MM.1S (cell line): ENCODE measurements around the gene EPB41L2.

ENCODE experiments used
- DNase-seq: peaks from one replicate; pipeline ENCODE4 v3.0.0-alpha.2; 2015
- H2AFZ ChIP-seq: fragments of 300-600 bp; sonication (generic); 2 replicates; pipeline ENCODE4 v1.6.0; 2016; ENCODE audit warnings: antibody characterized with exemption, low read length
- H3F3A ChIP-seq: fragments of 300-600 bp; sonication (generic); 2 replicates; pipeline ENCODE4 v1.6.1; 2016; ENCODE audit warnings: mild to moderate bottlenecking, antibody characterized with exemption, low read length, moderate library complexity, mixed read lengths; ENCODE audit not compliant: insufficient read depth
- H3K27ac ChIP-seq: fragments of 300-600 bp; sonication (generic); 2 replicates; pipeline ENCODE4 v1.5.1; 2016; ENCODE audit warnings: mild to moderate bottlenecking, low read length
- H3K27me3 ChIP-seq: fragments of 300-600 bp; sonication (generic); replicated peaks from 2 replicates; pipeline ENCODE4 v1.6.0; 2016; ENCODE audit warnings: low read length; ENCODE audit not compliant: insufficient read depth
- H3K36me3 ChIP-seq: fragments of 300-600 bp; sonication (generic); replicated peaks from 2 replicates; pipeline ENCODE4 v1.6.1; 2016; ENCODE audit warnings: mild to moderate bottlenecking, low read length, mixed read lengths; ENCODE audit not compliant: insufficient read depth
- H3K4me1 ChIP-seq: fragments of 300-600 bp; sonication (generic); 2 replicates; pipeline ENCODE4 v1.6.1; 2016; ENCODE audit warnings: low read length, mixed read lengths
- H3K4me2 ChIP-seq: fragments of 300-600 bp; sonication (generic); 2 replicates; pipeline ENCODE4 v1.6.0; 2016; ENCODE audit warnings: low read depth, low read length
- H3K4me3 ChIP-seq: fragments of 300-600 bp; sonication (generic); 2 replicates; pipeline ENCODE4 v1.5.1; 2016; ENCODE audit warnings: low read length, mixed read lengths
- H3K79me2 ChIP-seq: fragments of 300-600 bp; sonication (generic); 2 replicates; pipeline ENCODE4 v1.6.1; 2016; ENCODE audit warnings: mixed run types, low read length, mixed read lengths
- H3K9ac ChIP-seq: fragments of 300-600 bp; sonication (generic); 2 replicates; pipeline ENCODE4 v1.6.1; 2016; ENCODE audit warnings: low read length, mixed read lengths
- H3K9me2 ChIP-seq: fragments of 300-600 bp; sonication (generic); replicated peaks from 2 replicates; pipeline ENCODE4 v1.6.1; 2016; ENCODE audit warnings: mild to moderate bottlenecking, low read length, mixed read lengths; ENCODE audit not compliant: insufficient read depth
- H3K9me3 ChIP-seq: fragments of 300-600 bp; sonication (generic); replicated peaks from 2 replicates; pipeline ENCODE4 v1.6.1; 2016; ENCODE audit warnings: mild to moderate bottlenecking, low read length, mixed read lengths; ENCODE audit not compliant: insufficient read depth
- H4K20me1 ChIP-seq: fragments of 300-600 bp; sonication (generic); 2 replicates; pipeline ENCODE4 v1.6.1; 2016; ENCODE audit warnings: mild to moderate bottlenecking, low read length, moderate library complexity, mixed read lengths; ENCODE audit not compliant: insufficient read depth
- CTCF ChIP-seq: fragments of 300-600 bp; sonication (generic); IDR thresholded peaks from 2 replicates; pipeline ENCODE4 v1.5.1; 2016; ENCODE audit warnings: antibody characterized with exemption, low read length, mixed read lengths
- EZH2 ChIP-seq: fragments of 300-600 bp; sonication (generic); optimal IDR thresholded peaks from 2 replicates; pipeline ENCODE3; 2017; ENCODE audit warnings: low read depth, mild to moderate bottlenecking, antibody characterized with exemption, low read length, mixed read lengths
- EZH2phosphoT487 ChIP-seq: fragments of 300-600 bp; sonication (generic); IDR thresholded peaks from 2 replicates; pipeline ENCODE4 v1.6.1; 2018; ENCODE audit warnings: antibody characterized with exemption, low read length

EPB41L2 gene

GRCh38 chr6:130825772-130826441 lies 237.1 kb downstream of the EPB41L2 start:
- no peak overlapping the region for H3K9ac ChIP-seq
- TF ChIP-seq EZH2phosphoT487 = no peak
- TF ChIP-seq CTCF = no peak
- no peak for TF ChIP-seq EZH2
- H3K27me3 ChIP-seq = no peaks in the 10 kb centered on the region
- DNase-seq = no peak
- no peak overlapping the region for H2AFZ ChIP-seq
- no peak overlapping the region for H3K4me2 ChIP-seq
- no peaks in the 10 kb centered on the region for H4K20me1 ChIP-seq
- H3K79me2 ChIP-seq = no peaks in the 10 kb centered on the region
- no peaks in the 10 kb centered on the region for H3K9me3 ChIP-seq
- H3K9me2 ChIP-seq = no peaks in the 10 kb centered on the region
- no peak overlapping the region for H3K4me3 ChIP-seq
- no peak overlapping the region for H3K27ac ChIP-seq
- no peaks in the 10 kb centered on the region for H3K4me1 ChIP-seq
- H3F3A ChIP-seq = no peaks in the 10 kb centered on the region
- no peaks in the 10 kb centered on the region for H3K36me3 ChIP-seq

- no peaks in the 10 kb centered on the region for H3K79me2 ChIP-seq
- H3K9me2 ChIP-seq = no peaks in the 10 kb centered on the region
- no peaks in the 10 kb centered on the region for H3K27me3 ChIP-seq
- no peak for DNase-seq
- H3K4me1 ChIP-seq = no peaks in the 10 kb centered on the region
- H3K9me3 ChIP-seq = no peaks in the 10 kb centered on the region
- no peak overlapping the region for H2AFZ ChIP-seq
- H3K4me2 ChIP-seq = no peak overlapping the region
- no peak overlapping the region for H3K27ac ChIP-seq
- no peak overlapping the region for H3K4me3 ChIP-seq
- H4K20me1 ChIP-seq = no peaks in the 10 kb centered on the region
- TF ChIP-seq CTCF = no peak
- no peaks in the 10 kb centered on the region for H3F3A ChIP-seq
- H3K36me3 ChIP-seq = no peaks in the 10 kb centered on the region
- no peak overlapping the region for H3K9ac ChIP-seq
Observed at GRCh38 chr6:130824978-130825694, 237.9 kb downstream of the EPB41L2 start.

- Histone ChIP-seq H2AFZ (no peak overlapping the region), H3K4me1 (no peaks in the 10 kb centered on the region), H4K20me1 (no peaks in the 10 kb centered on the region), H3K79me2 (no peaks in the 10 kb centered on the region), H3K4me2 (no peak overlapping the region), H3K9me3 (no peaks in the 10 kb centered on the region), H3K27ac (no peak overlapping the region), H3K27me3 (no peaks in the 10 kb centered on the region), H3K9me2 (no peaks in the 10 kb centered on the region), H3F3A (no peaks in the 10 kb centered on the region), H3K36me3 (no peaks in the 10 kb centered on the region), H3K4me3 (no peak overlapping the region), H3K9ac (no peak overlapping the region)
- TF ChIP-seq EZH2phosphoT487 (no peak), EZH2 (no peak), CTCF (no peak)
- DNase-seq = no peak
Observed at GRCh38 chr6:130822736-130823135, 240.3 kb downstream of the EPB41L2 start.
